GM04503 (cell line): ENCODE data around the gene CENPVL3.
"Not testable (repeated sequence)": the region's sequence is repeated elsewhere in the genome, so short reads cannot be mapped to it uniquely, and the experiment has no call there.

ENCODE experiments used
- DNase-seq: peaks from one replicate; pipeline ENCODE4 v3.0.0-alpha.2; 2012; ENCODE audit warnings: low read depth

CENPVL3 gene

DNA sequence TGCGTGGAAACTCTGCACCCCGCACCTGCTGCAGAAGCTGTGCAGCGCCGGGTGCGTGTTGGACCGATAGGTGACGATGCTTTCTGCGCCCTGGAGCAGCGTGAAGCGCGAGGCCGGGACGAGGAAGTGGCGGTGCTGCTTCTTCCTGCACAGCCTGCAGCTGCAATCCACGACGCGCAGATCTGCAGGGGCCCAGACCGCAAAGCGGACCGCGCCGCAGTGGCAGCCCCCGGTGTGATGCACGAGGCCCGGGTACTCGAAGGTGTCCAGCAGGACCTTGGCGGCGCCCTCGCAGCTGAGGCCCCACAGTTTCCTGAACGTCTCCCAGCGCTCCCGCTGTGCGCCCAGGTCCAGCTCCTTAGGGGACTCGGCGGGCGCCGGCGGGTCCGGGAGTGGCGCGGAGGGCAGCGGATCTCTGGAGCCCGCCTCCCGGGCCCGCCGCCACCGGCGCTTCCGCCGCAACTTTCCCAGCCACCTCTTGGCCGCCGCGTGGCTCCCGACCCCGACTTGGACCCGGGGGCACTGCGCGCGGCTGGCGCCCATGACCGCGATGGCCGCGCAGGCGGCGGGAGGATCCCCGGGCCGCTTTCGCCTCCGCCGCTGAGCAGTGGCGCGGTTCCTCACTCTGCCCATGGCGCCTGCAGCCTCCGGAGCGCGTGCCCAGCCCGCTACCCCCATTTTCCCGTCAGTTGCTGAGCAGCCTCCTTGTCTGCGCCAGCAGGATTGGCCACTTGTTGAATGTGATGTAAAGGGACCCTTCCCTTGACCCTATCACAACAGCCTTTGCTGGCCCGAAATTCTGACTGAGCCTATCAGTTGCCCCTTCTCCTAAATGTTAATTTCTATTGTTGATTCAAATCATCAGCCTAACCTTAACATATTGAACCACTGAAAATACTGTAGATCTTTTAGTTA, at the start of gene CENPVL3:
Gene CENPVL3 (minus strand): TSS at position 672 of the 915 bp plus-strand sequence. CDS start 39 bp downstream, at position 633.
- DNase-seq, result not testable (repeated sequence)

DNA sequence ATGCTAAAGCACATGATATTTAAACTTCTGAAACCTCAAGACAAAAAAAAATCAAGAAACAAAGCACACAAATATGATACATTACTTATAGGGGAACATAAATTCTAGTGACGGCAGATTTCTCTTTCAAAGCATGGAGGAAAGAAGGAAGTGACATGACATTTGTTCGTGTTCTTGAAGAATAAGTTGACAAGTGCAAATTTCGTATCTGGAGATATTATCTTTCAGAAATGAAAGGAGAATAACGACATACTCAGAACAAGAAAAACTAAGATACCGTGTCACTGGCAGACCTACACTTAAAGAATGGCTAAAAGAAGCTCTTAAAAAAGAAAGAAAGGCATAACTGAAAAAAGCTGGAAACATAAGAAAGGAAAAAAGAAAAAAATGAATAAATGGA, 47.3 kb upstream of the CENPVL3 start:
- no peak for DNase-seq

DNA sequence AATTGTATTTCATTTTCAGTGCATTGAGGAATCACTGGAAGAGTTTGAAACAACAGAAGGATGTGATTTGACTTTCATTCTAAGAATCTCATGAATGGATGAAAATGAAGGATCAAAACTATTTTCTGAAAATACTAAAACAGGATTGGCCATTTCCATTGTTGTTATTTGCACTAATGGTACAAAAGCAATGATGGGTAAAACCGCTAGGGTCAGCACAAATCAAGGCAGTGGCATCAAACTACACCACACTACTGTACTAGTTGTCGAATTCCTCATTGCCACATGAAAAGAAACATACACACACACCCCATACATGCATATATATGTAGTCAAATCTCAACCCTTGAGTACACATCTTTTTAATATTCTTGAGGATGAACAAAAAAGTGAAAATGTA, 24.7 kb upstream of the CENPVL3 start:
- no peak for DNase-seq

DNA sequence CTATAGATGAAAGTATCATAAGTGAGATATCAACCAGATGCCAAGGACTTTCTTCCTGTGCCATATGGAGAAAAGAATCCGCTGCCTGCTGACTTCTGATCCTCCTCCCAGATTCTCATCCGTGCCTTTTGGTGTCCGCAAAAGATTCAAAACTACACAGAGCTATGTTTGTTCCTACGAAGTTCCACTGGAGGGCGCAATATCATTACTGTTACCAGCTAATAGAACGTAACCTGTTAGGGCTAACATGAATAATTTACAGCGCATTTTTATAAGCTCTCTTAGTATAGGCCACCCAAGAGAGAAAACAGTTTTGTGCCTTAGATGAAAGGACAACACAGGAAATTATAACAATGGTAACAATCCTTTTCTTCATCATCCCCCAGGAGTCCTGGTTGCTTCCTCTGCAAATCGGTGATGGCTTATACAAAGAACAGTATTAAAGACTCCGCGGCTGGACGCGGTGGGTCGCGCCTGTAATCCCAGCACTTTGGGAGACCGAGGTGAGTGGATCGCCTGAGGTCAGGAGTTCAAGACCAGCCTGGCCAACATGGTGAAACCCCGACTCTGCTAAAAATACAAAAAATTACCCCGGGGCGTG, 22.8 kb upstream of the CENPVL3 start:
- DNase-seq, result peak; percentile 6

DNA sequence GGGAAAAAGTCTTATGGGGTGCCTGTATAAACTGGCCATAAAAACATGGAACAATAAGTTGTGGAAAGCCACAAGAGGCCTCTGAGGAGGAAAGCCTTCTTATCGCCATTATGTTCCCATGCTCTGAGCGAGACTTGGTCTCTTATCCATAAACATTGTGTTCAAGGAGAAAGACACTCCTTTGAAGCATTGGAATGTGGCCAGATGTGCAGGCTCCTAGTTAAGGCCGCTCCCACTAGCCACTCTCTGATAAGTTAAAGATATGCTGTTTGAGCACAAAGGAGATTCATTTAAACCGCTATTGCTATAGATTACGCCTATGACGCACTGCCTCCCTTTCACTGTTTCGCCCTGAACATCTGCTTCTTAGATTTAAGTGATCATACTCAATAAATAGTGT, 17.8 kb upstream of the CENPVL3 start:
- not testable (repeated sequence) for DNase-seq

DNA sequence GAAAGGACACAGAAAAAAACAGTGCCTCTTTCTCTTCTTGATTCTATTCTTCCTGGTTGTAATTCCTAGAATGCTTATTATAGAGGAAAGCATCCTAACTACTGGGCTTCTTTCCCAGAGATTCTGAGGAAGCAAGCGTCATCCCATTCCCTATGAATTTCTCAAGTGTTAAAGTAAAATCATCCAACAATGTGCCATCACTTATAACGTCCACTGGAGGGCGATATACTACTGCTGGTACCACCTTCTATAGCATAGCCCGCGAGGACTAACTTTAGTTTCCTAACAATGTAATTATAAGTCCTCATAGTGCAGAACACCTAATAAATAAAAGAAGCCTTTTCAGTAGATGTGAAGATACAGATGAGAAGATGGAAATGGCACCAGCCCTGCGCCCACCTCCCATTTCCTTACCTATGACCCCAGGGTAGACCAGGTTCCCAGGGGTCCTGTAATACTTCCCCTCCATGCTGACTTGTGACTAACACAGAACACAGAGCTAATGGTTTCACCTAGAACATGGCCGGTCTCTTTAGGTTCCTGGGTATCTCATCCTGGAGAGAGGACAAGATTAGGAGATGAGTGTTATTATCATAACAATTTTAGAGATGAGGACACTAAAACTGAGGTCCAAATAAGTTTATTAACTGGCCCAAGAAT, 4.2 kb downstream of the CENPVL3 start:
- DNase-seq, result peak; percentile 21

DNA sequence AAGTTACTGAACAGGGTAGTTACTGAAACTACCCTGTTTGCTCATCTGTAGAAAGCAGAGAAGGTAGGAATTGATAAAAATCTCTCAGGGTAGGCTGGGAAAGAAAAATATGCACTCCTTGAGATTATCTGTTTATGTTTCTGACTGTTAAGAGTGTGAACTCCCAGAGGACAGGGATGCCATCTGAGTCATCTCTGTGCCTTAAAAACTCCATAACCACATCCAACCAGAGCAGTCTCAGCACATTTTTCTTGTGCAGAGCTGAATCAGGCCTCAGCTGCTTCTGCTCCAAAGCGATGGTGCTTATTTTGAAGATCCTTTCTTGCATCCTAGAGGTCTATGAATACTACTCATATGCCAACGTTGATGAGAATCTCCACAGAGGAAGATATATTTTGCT, 9.9 kb downstream of the CENPVL3 start:
- peak; percentile 15 for DNase-seq

DNA sequence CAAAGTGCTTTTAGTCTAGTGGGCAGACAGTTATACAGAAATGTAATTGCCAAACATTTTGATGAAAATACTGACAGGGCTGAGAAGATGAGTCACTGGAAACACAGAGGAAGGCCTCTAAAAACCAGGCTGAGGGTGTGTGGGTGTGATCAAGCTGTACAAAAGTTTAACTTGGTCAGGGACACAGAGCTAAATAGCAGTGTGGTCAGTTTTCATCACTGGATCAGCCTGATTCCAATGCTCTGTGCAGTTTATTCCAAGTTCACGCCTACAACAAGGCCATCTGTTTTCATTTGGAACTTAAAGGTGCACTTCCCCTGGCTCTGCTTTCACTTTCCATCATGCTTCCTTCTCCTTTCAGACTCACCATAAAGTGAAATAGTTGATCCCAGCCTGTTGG, 10.6 kb downstream of the CENPVL3 start:
- no peak for DNase-seq

DNA sequence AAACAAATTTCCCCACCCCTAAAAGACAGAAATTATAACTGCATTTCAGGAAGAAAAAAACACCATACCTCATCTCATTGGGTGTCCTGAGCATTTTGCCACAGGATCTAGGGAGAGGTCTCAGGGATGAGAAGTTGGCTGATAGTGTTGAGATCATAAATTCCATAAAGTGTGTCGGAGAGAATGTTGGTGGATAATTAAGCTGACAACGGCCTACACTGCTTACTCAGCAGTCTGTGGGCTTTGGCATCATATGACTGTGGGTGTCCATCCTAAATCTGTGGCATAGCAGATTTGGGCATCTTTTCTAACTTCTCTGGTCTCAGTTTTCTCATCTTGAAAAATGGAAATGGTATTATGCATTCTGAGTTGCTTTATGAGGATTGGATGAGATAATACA, 12.3 kb downstream of the CENPVL3 start:
- DNase-seq, result no peak

DNA sequence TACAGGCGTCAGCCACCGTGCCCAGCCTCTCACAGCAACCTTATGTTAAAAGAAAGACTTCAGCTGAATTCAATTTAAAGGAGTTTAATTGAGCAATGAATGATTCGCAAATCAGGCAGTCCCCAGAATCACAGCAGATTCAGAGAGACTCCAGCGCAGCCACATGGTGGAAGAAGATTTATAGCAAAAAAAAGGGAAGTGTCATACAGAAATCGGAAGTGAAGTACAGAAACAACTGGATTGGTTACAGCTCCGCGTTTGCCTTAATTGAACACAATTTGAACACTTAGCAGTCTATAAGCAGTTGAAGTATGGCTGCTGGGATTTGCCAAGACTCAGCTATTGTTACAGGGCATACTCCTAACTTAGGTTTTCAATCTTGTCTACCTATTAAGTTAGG, 19.8 kb downstream of the CENPVL3 start:
- DNase-seq, result no peak

DNA sequence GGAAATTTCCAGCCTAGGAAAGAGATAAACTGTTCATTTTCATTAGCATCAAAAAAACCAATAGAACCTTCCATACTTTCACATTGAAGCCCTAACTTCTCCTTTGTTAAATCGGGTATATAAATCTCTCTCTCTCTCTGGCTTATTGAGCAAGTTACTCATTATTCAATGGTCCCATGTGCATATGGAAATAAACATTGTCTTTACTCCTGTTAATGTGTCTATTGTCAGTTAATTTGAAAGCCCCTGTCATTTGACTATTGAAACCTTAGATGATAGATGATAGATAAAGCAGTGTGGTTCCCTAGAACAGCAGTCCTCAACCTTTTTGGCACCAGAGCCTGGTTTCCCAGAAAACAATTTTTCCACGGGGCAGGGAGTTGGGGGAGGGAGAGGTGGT, 46.8 kb downstream of the CENPVL3 start:
- no peak for DNase-seq

DNA sequence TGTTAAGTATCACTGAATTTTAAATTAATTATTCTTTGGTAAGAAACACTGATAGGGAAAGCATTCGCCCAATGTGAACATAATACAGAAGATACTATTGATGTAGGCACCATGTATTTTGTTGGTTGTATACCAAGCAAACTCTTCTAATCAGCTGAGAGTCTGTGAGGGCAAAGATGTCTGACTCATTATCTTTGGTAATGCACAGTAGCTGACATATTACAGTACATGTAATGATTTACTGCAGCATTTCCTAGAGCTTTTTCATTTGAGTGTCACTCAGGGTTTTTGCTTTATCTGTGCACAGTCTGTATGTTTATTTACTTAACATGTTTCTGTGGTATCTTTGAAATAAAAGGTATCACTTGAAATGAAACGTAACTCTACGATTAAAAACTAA, 49.2 kb downstream of the CENPVL3 start:
- no peak for DNase-seq

DNA sequence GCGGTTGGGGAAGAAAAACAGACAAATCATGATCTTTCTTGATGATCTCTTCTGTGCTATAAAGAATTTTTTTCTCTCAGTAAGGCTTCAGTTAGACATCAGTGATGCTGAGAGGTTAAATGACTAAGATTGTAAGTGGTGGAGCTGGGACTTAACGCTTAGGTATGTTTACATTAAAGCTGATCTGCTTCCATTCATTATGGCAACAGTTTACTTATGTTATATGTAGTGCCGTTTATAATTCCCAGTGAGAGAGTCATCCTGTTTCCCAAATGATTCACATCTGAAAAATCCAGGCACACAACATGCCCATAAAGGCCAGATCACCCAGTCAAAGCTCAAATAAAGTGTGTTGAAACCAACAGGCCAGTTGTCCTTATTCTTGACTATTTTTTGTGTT, 50.1 kb downstream of the CENPVL3 start:
- DNase-seq, result peak; percentile 18
